ENCODE results near the gene EPB41L4A. TPM values are rescaled to one million over a fixed set of nuclear protein-coding genes. Genes with fewer than 3 reads are reported as not detected.
"Not testable (repeated sequence)": the region's sequence is repeated elsewhere in the genome, so short reads cannot be mapped to it uniquely, and the experiment has no call there.

Gene EPB41L4A
- total RNA-seq, 1 donor from 2014 or later = 20.5 TPM

DNA sequence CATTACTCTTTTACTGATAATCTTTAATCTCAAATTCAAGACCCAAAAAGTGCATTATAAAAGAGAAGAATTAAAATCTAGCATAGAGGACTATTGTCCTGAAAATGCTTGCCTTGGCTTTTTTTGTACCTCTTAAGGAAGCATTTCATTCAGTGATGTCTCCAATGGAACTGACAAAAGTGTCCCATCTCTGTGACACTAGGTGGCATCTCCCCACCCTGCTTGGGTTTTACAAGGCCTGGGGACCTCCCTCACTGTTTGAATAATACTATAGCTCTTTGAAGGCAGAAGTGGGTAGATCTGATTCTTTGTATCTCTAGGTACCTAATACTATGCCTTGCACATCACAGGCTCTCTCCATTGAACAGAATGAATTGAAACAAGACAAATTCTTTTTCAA lies 180.6 kb downstream of the EPB41L4A start:
- DNase-seq (no peak), ATAC-seq (ENCODE audit: poor library complexity) (no peak)
- intact Hi-C loops (cut with DNase I) = no loop called here

DNA sequence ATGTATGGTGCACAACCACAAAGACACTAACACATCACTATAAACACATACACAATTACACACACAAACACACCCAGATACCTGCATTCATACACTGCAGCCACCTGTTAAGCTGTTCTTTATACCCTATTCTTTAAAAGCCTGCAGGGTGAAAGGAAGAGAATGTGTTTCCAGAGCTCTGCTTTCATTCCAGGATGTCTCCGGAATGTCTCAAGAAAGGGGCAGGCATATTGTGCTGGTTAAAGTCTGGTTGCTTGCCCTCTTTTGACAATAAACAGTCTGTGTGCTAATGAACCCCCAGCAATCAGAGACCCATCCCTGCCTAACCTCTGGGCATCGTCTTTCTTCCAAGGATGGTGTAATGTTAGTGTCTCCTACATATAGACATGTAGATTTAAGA lies 181.6 kb downstream of the EPB41L4A start:
- intact Hi-C loops (cut with DNase I) = no loop called here
- ATAC-seq (ENCODE audit: poor library complexity) (no peak), DNase-seq (no peak)

GRCh38 chr5:112234000-112234399 lies 185.1 kb downstream of the EPB41L4A start:
- intact Hi-C loops (cut with DNase I) = no loop called here
- DNase-seq (no peak), ATAC-seq (ENCODE audit: poor library complexity) (no peak)

DNA sequence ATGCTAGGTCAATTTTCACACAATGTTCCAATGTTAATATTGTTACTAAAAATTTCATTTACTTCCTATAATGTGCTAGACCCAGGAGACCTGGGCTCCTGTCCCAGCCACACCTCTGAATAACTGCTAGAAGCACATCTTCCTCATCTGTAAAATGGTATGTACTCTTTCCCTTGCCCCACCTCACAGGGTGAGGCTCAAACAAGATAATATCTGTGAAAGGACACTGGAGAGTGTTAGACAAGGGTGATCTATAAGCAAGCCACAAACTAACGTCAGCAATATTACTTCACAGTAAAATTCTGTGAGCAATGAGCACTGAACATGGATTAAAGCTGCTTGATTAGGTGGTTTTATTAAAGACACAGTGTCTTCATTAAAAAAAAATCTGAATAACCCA lies 186.4 kb downstream of the EPB41L4A start:
- DNase-seq (no peak), ATAC-seq (ENCODE audit: poor library complexity) (no peak)
- intact Hi-C loops (cut with DNase I) = no loop called here

GRCh38 chr5:112230606-112231005 lies 188.5 kb downstream of the EPB41L4A start:
- intact Hi-C loops (cut with DNase I) = no loop called here
- ATAC-seq (ENCODE audit: poor library complexity) (no peak), DNase-seq (no peak)

DNA sequence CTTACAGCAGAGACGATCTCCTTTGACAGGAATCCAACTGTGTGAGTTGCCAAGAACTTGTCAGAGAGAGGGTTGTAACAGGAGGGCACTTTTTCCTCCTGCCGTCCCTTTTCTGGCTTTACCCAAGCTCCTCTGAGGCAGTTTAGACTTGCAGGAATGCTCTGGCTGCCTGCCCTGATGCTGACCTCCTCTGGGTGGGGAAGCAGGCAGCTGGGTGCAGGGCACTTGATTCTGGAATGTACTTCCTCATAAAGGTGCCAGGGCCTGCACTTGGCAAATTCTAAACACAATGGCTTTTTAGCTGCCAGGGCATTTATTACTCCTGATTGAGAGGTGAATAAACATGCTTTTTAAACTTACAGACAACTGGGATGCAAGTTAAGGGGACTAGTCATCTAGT lies 190.4 kb downstream of the EPB41L4A start:
- peak; percentile 89 for DNase-seq
- intact Hi-C loops (cut with DNase I) = no loop called here
- ATAC-seq (ENCODE audit: poor library complexity) = peak; percentile 98

GRCh38 chr5:112227911-112228631 lies 191.0 kb downstream of the EPB41L4A start:
- DNase-seq = no peak
- peak; percentile 55 for ATAC-seq (ENCODE audit: poor library complexity)
- intact Hi-C loops (cut with DNase I) = no loop called here

DNA sequence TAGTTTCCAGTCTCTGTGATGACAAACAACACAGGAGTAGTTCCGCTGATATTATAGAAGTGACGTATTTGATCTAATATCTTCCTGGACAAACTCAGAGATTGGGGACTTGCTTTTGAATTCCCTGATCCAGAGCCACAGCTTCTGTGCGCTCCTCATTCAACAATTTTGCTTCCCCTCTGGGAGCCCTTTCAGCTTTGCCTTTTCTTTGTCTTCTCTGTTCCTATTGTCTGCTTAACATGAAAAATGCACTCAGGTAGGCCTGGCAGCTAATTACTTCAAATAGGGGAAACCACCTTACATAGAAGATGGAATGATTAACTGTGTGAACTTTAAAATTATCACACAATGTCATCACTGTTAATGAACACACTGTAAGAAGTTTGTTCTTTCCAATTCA lies 192.9 kb downstream of the EPB41L4A start:
- ATAC-seq (ENCODE audit: poor library complexity) (no peak), DNase-seq (no peak)
- intact Hi-C loops (cut with DNase I) = no loop called here

GRCh38 chr5:112222997-112223396 lies 196.1 kb downstream of the EPB41L4A start:
- ATAC-seq (ENCODE audit: poor library complexity); intact Hi-C loops (cut with DNase I); DNase-seq: not testable (repeated sequence)

GRCh38 chr5:112221128-112221527 lies 197.9 kb downstream of the EPB41L4A start:
- peak; percentile 88 for ATAC-seq (ENCODE audit: poor library complexity)
- intact Hi-C loops (cut with DNase I) = no loop called here
- no peak for DNase-seq

DNA sequence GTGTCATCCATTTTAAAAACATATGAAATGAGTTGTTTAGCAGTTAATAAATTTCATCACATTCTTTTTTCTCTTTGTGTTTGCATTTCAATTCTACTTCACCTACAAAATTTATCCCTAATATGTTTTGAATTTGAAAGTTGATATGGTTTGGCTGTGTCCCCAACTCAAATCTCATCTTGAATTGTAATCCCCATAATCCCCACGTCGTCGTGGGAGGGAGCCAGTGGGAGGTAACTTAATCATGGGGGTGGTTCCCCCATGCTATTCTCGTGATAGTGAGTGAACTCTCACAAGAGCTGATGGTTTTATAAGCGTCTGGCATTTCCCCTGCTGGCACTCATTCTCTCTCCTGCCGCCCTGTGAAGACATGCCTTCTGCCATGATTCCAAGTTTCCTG lies 200.1 kb downstream of the EPB41L4A start:
- intact Hi-C loops (cut with DNase I) = no loop called here
- DNase-seq (no peak), ATAC-seq (ENCODE audit: poor library complexity) (no peak)

GRCh38 chr5:112217843-112218579 lies 201.1 kb downstream of the EPB41L4A start:
- DNase-seq (no peak), ATAC-seq (ENCODE audit: poor library complexity) (peak; percentile 19)
- intact Hi-C loops (cut with DNase I) = no loop called here

DNA sequence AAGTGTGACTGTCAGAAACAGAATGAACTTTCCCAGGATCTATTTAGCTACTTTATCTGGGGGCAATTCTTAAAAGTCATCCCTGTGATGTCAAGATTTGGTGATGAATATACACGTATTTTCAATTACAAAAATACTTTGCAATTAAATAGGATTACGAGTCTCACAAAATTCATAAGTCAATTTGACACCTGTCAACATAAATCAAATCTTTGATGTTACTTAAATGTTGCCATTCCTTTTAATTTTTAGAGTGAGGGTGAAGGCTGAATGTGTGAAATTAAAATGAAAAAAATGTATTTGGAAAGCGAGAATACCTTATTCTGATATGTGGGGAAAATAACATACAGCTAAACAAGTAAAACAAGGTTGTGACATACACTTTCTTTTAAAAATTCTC lies 202.9 kb downstream of the EPB41L4A start:
- ATAC-seq (ENCODE audit: poor library complexity) (no peak), DNase-seq (no peak)
- intact Hi-C loops (cut with DNase I) = no loop called here

DNA sequence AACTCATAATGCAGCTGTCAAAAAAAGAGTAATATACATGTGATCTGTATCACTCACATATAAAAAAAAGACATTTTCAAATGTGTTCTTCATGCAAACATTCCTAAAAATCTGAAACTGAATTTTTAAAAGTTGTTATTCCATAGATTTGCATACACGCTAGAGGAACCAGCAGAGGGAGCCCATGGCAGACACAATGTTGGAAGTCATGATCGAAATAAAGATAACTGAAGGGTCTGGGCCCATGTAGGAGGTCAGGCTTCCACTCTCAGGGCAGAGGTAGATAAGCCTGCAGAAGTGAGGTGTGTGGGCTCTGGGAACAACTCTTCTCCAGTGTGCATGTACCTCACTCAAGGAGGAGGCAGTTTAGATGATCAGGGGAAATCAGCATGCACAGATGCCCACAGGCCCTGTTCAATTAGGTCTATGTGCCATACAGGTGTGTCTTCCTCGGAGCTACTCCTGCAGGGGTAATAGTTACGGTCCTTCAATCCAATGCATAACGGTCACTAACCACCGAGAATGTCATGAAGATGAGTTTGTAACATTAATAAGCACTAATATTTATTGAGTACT lies 208.6 kb downstream of the EPB41L4A start:
- intact Hi-C loops (cut with DNase I) = no loop called here
- no peak for DNase-seq
- peak; percentile 73 for ATAC-seq (ENCODE audit: poor library complexity)

GRCh38 chr5:112208699-112209615 lies 210.1 kb downstream of the EPB41L4A start:
- intact Hi-C loops (cut with DNase I) = no loop called here
- DNase-seq (no peak), ATAC-seq (ENCODE audit: poor library complexity) (no peak)

- ATAC-seq (ENCODE audit: poor library complexity); intact Hi-C loops (cut with DNase I); DNase-seq: not testable (repeated sequence)
Observed at GRCh38 chr5:112208195-112208594, 210.9 kb downstream of the EPB41L4A start.

DNA sequence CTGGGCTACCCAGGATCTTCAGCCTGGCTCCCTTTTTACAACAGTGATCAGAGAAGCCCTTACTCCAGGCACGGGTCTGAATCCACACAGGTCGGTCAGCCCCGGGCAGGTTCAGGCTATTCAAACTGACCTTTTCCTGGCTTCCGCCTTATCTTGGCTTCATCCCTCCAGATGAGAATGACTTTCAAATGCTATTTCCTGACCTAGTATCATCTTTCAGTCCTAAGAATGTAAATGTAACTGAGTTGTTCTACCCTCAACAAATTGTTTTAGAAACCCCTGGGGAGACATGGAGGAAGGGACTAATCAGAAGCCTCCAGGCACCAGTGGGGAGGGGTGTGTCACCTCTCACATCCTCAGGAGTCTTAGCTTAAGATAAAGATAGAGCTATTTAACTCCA lies 213.2 kb downstream of the EPB41L4A start:
- intact Hi-C loops (cut with DNase I) = loop anchor here (2.0 kb wide), 1 partner anchor 211 kb away; no protein-coding TSS in a partner anchor
- ATAC-seq (ENCODE audit: poor library complexity) (no peak), DNase-seq (no peak)

DNA sequence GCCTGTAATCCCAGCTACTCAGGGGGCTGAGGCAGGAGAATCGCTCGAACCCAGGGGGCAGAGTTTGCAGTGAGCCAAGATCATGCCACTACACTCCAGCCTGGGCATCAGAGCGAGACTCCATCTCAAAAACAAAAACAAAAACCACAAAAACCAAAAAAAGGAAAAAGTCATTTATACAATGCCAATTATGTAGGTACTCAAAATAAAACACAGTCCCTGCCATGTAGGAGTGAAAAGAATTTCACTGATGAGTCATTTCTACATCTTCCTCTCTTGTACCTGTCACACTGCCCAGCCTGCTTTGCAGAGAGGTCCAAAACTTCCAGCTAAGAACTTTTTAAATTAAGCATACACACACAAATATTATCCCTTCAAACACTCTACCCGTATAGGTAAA lies 215.8 kb downstream of the EPB41L4A start:
- ATAC-seq (ENCODE audit: poor library complexity) (no peak), DNase-seq (no peak)
- intact Hi-C loops (cut with DNase I) = no loop called here

DNA sequence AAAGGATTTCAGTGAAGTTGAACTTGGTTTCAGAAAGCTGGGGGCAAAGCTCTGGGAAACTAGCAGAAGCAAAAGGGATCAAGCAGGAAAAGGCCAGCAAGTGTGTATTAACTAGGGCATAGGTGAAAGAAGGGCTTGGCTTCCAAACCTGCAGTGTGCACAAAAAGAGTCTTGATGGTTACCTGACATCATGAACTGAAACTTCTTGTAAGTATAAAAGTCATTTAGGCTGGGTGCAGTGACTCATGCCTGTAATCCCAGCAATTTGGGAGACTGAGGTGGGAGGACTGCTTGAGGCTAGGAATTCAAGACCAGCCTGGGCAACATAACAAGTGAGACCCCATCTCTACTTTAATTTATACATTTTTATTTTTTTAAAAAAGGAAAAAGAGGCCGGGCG lies 216.4 kb downstream of the EPB41L4A start:
- DNase-seq (no peak), ATAC-seq (ENCODE audit: poor library complexity) (no peak)
- intact Hi-C loops (cut with DNase I) = no loop called here

All from Right ventricle myocardium superior (tissue), 1 donor.